Inflammatory macrophage (primary cell): ENCODE data around the gene CD207.

ENCODE experiments used
- DNase-seq, 2 donors: peaks; one replicate each; pipeline ENCODE4 v3.0.0-alpha.2; 2020 to 2022

Gene CD207

GRCh38 chr2:70828914-70829824, 6.4 kb downstream of the CD207 start:
- peak in 1 of 2 donors; percentile 15 for DNase-seq

- no peak for DNase-seq
These were observed 7.5 kb downstream of the CD207 start for GRCh38 chr2:70828115-70828514.

- peak in 1 of 2 donors; percentile 21 for DNase-seq
These were observed 8.2 kb downstream of the CD207 start for GRCh38 chr2:70827388-70827787.

- peak; percentile 42 to 56 for DNase-seq
These were observed 8.8 kb downstream of the CD207 start for GRCh38 chr2:70826696-70827350.

GRCh38 chr2:70823249-70823648, 12.4 kb downstream of the CD207 start:
- DNase-seq = peak; percentile 37 to 44

GRCh38 chr2:70822843-70823242, 12.8 kb downstream of the CD207 start:
- DNase-seq = no peak

- no peak for DNase-seq
These were observed 15.1 kb downstream of the CD207 start, which contains the start of gene CLEC4F for GRCh38 chr2:70820499-70820898. TSS of gene CLEC4F (minus strand) at chr2:70820599. CDS start at chr2:70820523, 76 bp downstream.

- DNase-seq = no peak
These were observed 18.2 kb downstream of the CD207 start for GRCh38 chr2:70817284-70817954.

- DNase-seq = no peak
These were observed 18.9 kb downstream of the CD207 start for GRCh38 chr2:70816726-70817125.

- DNase-seq = no peak
These were observed 26.3 kb downstream of the CD207 start for GRCh38 chr2:70808983-70809958.

- no peak for DNase-seq
These were observed 27.8 kb downstream of the CD207 start for GRCh38 chr2:70807828-70808118.

- DNase-seq = no peak
These were observed 28.4 kb downstream of the CD207 start for GRCh38 chr2:70807102-70807827.

GRCh38 chr2:70806620-70807019, 29.0 kb downstream of the CD207 start:
- DNase-seq = no peak

- DNase-seq = no peak
These were observed 29.6 kb downstream of the CD207 start for GRCh38 chr2:70806013-70806412.

- no peak for DNase-seq
These were observed 33.9 kb downstream of the CD207 start for GRCh38 chr2:70801607-70802263.

GRCh38 chr2:70799706-70800105, 35.9 kb downstream of the CD207 start:
- DNase-seq = no peak

GRCh38 chr2:70797996-70798395, 37.6 kb downstream of the CD207 start:
- peak; percentile 60 to 65 for DNase-seq

- DNase-seq = peak; percentile 36 to 42
These were observed 38.1 kb downstream of the CD207 start for GRCh38 chr2:70797506-70797905.

GRCh38 chr2:70796262-70796661, 39.4 kb downstream of the CD207 start:
- no peak for DNase-seq

GRCh38 chr2:70795164-70795995, 40.2 kb downstream of the CD207 start:
- DNase-seq = no peak
